Breast epithelium (tissue), 4 donors: ENCODE measurements around the gene MALRD1. TPM values are rescaled to one million over a fixed set of nuclear protein-coding genes. Genes with fewer than 3 reads are reported as not detected.
"Not testable (repeated sequence)": the region's sequence is repeated elsewhere in the genome, so short reads cannot be mapped to it uniquely, and the experiment has no call there.

Experiments
- DNase-seq, 2 donors: peaks; one replicate each; pipeline ENCODE4 v3.0.0-alpha.2; 2019; ENCODE audit warnings: low spot score in 2 of 2
- H3K27ac ChIP-seq, 2 donors: fragments of 200-600 bp; sonication (generic) in 1 of 2; one replicate each; pipeline ENCODE4 v1.5.1; 2016 to 2019; ENCODE audit warnings: mild to moderate bottlenecking in 1 of 2
- H3K27me3 ChIP-seq, 2 donors: fragments of 200-600 bp; sonication (generic) in 1 of 2; one replicate each; pipeline versions ENCODE4 v1.5.1 to v1.6.0; 2017 to 2019; ENCODE audit warnings: control low read depth in 1 of 2, mild to moderate bottlenecking in 1 of 2
- H3K36me3 ChIP-seq: fragments of 200-600 bp; one replicate; pipeline ENCODE4 v1.5.1; 2019
- H3K4me1 ChIP-seq, 2 donors: fragments of 200-600 bp; sonication (generic); one replicate each; pipeline ENCODE4 v1.5.1; 2016 to 2019; ENCODE audit warnings: control low read depth in 1 of 2
- H3K4me3 ChIP-seq, 3 donors: fragments of 200-600 bp; sonication (generic); 1 replicate in 2 of 3; 2 replicates in 1 of 3; pipeline ENCODE4 v1.5.1; 2016 to 2019; ENCODE audit warnings: mild to moderate bottlenecking in 3 of 3, moderate library complexity in 2 of 3
- H3K9me3 ChIP-seq, 2 donors: fragments of 200-600 bp; sonication (generic) in 1 of 2; one replicate each; pipeline ENCODE4 v1.5.1; 2016 to 2019; ENCODE audit warnings: control low read depth in 1 of 2
- POLR2A ChIP-seq: fragments of 450-650 bp; IDR thresholded peaks from one replicate; pipeline ENCODE4 v1.6.1; 2016; ENCODE audit warnings: antibody characterized with exemption, mild to moderate bottlenecking, moderate library complexity
- POLR2AphosphoS5 ChIP-seq, 3 donors: sonication (generic); formaldehyde crosslinking; IDR thresholded peaks; one replicate each; pipeline ENCODE4 v1.6.1; 2017; ENCODE audit warnings: antibody characterized with exemption in 3 of 3
- intact Hi-C: fragments of 100-400 bp; cut with DNase I; formaldehyde crosslinking; loops from one replicate; pipeline ENCODE4 v1.15.1; 2023; ENCODE audit warnings: low total_unique reads
- total RNA-seq, 3 donors: library from RNA; depleted of rRNA; stranded (reverse); fragments of >200 nt; gene quantifications; one replicate each; pipeline ENCODE4 v1.1.0, GENCODE V29; 2016
- TF ChIP-seq, protein P1 (sequence below), 3 donors: fragments of 450-650 bp; IDR thresholded peaks; one replicate each; pipeline ENCODE4 v1.5.1; 2016 to 2017; ENCODE audit warnings: antibody characterized with exemption in 3 of 3, mild to moderate bottlenecking in 3 of 3, moderate library complexity in 3 of 3

The MALRD1 gene
- total RNA-seq, 3 donors from 2014 or later: 0.96 to 8.6 (median 2.6) TPM

GRCh38 chr10:19767876-19768275 lies 719.3 kb downstream of the MALRD1 start:
- no peak for DNase-seq
- no peak overlapping the region for H3K27ac ChIP-seq
- no peaks in the 10 kb centered on the region for H3K27me3 ChIP-seq
- intact Hi-C loops: no loop called here
- no peaks in the 10 kb centered on the region for H3K9me3 ChIP-seq
- H3K4me1 ChIP-seq: no peaks in the 10 kb centered on the region
- TF ChIP-seq, protein P1, sequence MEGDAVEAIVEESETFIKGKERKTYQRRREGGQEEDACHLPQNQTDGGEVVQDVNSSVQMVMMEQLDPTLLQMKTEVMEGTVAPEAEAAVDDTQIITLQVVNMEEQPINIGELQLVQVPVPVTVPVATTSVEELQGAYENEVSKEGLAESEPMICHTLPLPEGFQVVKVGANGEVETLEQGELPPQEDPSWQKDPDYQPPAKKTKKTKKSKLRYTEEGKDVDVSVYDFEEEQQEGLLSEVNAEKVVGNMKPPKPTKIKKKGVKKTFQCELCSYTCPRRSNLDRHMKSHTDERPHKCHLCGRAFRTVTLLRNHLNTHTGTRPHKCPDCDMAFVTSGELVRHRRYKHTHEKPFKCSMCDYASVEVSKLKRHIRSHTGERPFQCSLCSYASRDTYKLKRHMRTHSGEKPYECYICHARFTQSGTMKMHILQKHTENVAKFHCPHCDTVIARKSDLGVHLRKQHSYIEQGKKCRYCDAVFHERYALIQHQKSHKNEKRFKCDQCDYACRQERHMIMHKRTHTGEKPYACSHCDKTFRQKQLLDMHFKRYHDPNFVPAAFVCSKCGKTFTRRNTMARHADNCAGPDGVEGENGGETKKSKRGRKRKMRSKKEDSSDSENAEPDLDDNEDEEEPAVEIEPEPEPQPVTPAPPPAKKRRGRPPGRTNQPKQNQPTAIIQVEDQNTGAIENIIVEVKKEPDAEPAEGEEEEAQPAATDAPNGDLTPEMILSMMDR (IDR thresholded peaks at IDR 0.05): no peak
- TF ChIP-seq POLR2A (no peak), POLR2AphosphoS5 (IDR thresholded peaks at IDR 0.05) (no peak)
- H3K4me3 ChIP-seq: no peak overlapping the region
- no peaks in the 10 kb centered on the region for H3K36me3 ChIP-seq

DNA sequence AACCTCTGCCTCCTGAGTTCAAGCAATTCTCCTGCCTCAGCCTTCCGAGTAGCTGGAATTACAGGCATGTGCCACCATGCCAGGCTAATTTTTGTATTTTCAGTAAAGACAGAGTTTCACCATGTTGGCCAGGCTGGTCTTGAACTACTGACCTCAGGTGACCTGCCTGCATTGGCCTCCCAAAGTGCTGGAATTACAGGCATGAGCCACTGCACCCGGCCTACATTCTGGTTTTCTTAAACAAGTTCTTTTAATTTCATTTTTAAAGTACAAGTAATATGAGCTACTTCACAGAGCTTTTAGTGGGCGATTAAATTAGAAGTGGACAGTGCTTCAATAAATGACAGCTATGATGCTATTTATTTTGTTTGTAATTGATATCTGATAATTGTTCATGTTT lies 721.2 kb downstream of the MALRD1 start:
- DNase-seq, intact Hi-C loops, H3K36me3 ChIP-seq, H3K4me1 ChIP-seq, H3K27me3 ChIP-seq, H3K27ac ChIP-seq, H3K4me3 ChIP-seq, H3K9me3 ChIP-seq: not testable (repeated sequence)

DNA sequence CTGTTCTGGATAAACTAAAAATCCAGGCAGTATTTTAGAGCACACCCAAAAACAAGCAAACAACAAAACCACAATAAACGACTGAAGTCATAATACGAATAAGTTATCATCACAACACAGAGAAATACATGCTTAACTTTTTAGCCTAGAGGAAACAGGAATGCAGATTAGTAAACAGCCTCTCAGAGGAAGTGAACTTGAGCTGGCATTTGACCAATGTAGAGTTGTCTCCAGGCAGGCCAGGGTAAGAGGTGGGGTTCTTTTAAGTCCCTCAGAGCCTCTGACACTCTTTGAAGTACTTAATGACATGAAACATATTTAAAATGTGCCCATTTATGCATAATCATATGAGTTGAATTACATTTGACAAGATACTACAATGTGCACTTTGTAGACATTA lies 724.4 kb downstream of the MALRD1 start:
- intact Hi-C loops: no loop called here
- H3K27ac ChIP-seq: no peak overlapping the region
- no peaks in the 10 kb centered on the region for H3K27me3 ChIP-seq
- no peaks in the 10 kb centered on the region for H3K9me3 ChIP-seq
- TF ChIP-seq POLR2A (no peak), POLR2AphosphoS5 (IDR thresholded peaks at IDR 0.05) (no peak)
- TF ChIP-seq, protein P1 (IDR thresholded peaks at IDR 0.05): no peak
- no peaks in the 10 kb centered on the region for H3K4me1 ChIP-seq
- H3K36me3 ChIP-seq: no peaks in the 10 kb centered on the region
- DNase-seq: no peak
- H3K4me3 ChIP-seq: no peak overlapping the region

DNA sequence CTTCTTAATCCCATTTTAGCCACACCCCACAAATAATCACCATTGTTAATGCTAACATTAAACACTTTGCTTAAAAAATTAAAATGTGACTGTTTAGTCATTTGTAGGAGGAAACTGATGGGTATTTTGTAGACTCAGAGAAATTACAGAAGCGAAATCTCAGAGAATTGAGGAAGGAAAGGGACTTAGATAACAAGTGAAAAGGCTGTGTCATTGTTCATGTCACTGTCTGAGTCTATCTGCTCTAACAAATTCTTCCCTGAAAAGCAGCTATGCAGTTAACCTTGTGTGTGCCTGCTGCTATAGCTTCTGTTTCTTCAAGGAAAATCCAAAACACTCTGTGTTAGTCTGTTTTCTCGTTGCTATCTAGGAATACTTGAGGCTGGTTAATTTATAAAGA lies 726.7 kb downstream of the MALRD1 start:
- Histone ChIP-seq H3K36me3 (no peaks in the 10 kb centered on the region), H3K27ac (no peak overlapping the region), H3K4me3 (no peak overlapping the region), H3K4me1 (no peaks in the 10 kb centered on the region), H3K27me3 (no peaks in the 10 kb centered on the region), H3K9me3 (no peaks in the 10 kb centered on the region)
- intact Hi-C loops: no loop called here
- TF ChIP-seq, protein P1 (IDR thresholded peaks at IDR 0.05): no peak
- TF ChIP-seq POLR2A (no peak), POLR2AphosphoS5 (IDR thresholded peaks at IDR 0.05) (no peak)
- DNase-seq: no peak

DNA sequence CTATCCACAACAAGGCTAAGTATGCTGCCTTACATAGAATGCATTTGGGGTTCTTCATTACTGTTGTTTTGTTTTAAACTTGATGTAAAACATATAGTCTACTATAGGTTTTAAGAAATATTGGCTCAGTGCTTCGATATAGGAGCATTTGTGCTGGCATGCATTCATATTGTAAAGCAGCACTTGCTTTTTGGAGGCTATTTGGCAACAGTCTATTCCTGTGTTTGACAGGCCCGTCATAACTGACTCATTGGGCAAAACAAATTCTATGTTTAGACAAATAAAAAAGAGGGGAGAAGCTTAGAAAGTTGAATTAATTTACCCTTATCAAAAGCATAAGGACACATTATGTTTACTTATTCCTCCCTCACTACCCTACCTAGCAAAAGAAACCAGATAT lies 729.2 kb downstream of the MALRD1 start:
- H3K4me3 ChIP-seq: no peak overlapping the region
- DNase-seq: no peak
- no peaks in the 10 kb centered on the region for H3K27me3 ChIP-seq
- no peaks in the 10 kb centered on the region for H3K9me3 ChIP-seq
- TF ChIP-seq, protein P1 (IDR thresholded peaks at IDR 0.05): no peak
- no peak for TF ChIP-seq POLR2AphosphoS5 (IDR thresholded peaks at IDR 0.05)
- TF ChIP-seq POLR2A: no peak
- intact Hi-C loops: no loop called here
- no peak overlapping the region for H3K27ac ChIP-seq
- H3K4me1 ChIP-seq: no peaks in the 10 kb centered on the region
- no peaks in the 10 kb centered on the region for H3K36me3 ChIP-seq

DNA sequence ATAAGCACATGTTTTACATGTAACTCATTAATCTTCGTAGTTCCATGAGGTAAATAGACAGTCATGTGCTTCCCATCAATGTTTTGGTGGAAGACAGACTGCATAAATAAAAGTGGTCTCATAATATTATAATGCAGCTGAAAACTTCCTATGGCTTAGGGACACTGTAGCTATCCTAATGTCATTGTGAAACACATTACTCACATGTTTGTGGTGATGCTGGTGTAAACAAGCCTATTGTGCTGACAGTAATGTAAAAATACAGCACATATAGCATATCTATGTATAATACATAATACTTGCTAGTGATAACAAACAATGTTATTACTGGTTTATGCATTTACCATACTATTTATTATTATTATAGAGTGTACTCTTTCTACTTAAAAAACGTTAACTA lies 730.4 kb downstream of the MALRD1 start:
- no peaks in the 10 kb centered on the region for H3K36me3 ChIP-seq
- H3K4me1 ChIP-seq: no peaks in the 10 kb centered on the region
- no peak overlapping the region for H3K27ac ChIP-seq
- no peak for DNase-seq
- H3K9me3 ChIP-seq: no peaks in the 10 kb centered on the region
- H3K27me3 ChIP-seq: no peaks in the 10 kb centered on the region
- no peak overlapping the region for H3K4me3 ChIP-seq
- TF ChIP-seq POLR2AphosphoS5 (IDR thresholded peaks at IDR 0.05) (no peak), POLR2A (no peak)
- TF ChIP-seq, protein P1 (IDR thresholded peaks at IDR 0.05): no peak
- intact Hi-C loops: no loop called here
